Measurements from ENCODE around the gene MIGA1.

- TF ChIP-seq SUZ12 (IDR thresholded peaks at IDR 0.05; ENCODE audit: extremely low read depth, insufficient read depth, insufficient read length) (no peak), ZNF274 (IDR thresholded peaks at IDR 0.05; ENCODE audit: low read depth, low read length) (no peak), YY1 (IDR thresholded peaks at IDR 0.05; ENCODE audit: insufficient read depth, insufficient read length) (no peak)
Observed at GRCh38 chr1:77739235-77739634, 40.2 kb upstream of the MIGA1 start.
